SK-N-MC (cell line): ENCODE measurements around the gene SLC23A1.

Experiments
- EZH2 ChIP-seq: fragments of 200-600 bp; sonication (generic); IDR thresholded peaks from one replicate; pipeline ENCODE4 v1.6.1; 2017; ENCODE audit warnings: antibody characterized with exemption
- POLR2AphosphoS5 ChIP-seq: IDR thresholded peaks from 2 replicates; pipeline ENCODE4 v1.6.1; 2012; ENCODE audit warnings: mild to moderate bottlenecking, low read depth, low read length, borderline replicate concordance

- TF ChIP-seq EZH2, result no peak
- no peak for TF ChIP-seq POLR2AphosphoS5
These were observed 12.9 kb upstream of the SLC23A1 start for GRCh38 chr5:139395844-139396640.
